SHP77 (cell line): ENCODE data around the gene PIAS2.
"Not testable (repeated sequence)": the region's sequence is repeated elsewhere in the genome, so short reads cannot be mapped to it uniquely, and the experiment has no call there.

ENCODE experiments used
- DNase-seq, 2 experiments: peaks; one replicate each; lab custom pipeline; 2025; lab: John Stamatoyannopoulos, UW

The PIAS2 gene

GRCh38 chr18:46831434-46831833 is 85.9 kb downstream of the PIAS2 start:
- no peak for DNase-seq

- DNase-seq, result no peak
These were observed 86.7 kb downstream of the PIAS2 start for GRCh38 chr18:46830633-46831032.

DNA sequence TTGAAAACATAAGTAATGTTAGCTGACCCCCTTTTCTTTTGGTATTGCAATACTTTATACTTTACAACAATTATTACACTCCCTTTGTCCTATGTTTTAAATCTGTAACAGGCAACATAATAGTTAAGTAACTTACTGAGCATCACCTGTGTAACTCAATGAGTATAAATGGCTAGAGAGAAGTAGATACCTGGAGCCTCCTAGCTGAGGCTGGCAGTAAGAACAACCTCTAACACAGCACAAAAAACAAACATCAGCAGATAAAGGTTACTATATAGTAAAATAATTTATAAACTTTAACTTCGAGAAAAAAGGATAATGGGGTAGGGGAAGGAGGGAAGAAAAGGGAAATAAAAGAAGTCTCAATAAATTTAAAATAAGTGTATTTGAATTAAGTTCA is 87.4 kb downstream of the PIAS2 start:
- no peak for DNase-seq

DNA sequence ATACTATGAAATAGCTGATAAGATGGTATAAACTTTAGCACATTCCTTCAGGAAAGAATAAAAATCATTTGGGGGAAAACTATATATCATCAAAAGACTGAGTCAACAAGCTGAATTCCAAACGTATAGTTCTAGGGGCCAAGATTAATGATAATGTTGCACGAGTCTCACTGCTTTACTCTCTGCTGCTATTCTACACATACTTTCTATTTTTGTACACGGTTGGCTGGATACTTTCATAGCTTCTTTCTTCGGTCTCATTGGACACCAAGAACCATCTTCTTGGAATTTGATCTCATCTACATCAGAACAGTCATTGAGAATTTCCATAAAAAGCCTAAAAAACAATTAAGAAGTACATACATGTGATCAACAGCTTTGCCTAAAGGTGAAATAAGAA is 87.8 kb downstream of the PIAS2 start:
- no peak for DNase-seq

GRCh38 chr18:46821856-46822711 is 95.2 kb downstream of the PIAS2 start:
- no peak for DNase-seq

- DNase-seq, result no peak
These were observed 96.4 kb downstream of the PIAS2 start for GRCh38 chr18:46820863-46821262.

GRCh38 chr18:46815661-46816060 is 101.6 kb downstream of the PIAS2 start:
- no peak for DNase-seq

GRCh38 chr18:46814399-46814798 is 102.9 kb downstream of the PIAS2 start:
- DNase-seq, result no peak

- DNase-seq, result no peak
These were observed 105.0 kb downstream of the PIAS2 start for GRCh38 chr18:46812311-46812710.

- DNase-seq, result no peak
These were observed 106.8 kb downstream of the PIAS2 start for GRCh38 chr18:46810481-46811000.

DNA sequence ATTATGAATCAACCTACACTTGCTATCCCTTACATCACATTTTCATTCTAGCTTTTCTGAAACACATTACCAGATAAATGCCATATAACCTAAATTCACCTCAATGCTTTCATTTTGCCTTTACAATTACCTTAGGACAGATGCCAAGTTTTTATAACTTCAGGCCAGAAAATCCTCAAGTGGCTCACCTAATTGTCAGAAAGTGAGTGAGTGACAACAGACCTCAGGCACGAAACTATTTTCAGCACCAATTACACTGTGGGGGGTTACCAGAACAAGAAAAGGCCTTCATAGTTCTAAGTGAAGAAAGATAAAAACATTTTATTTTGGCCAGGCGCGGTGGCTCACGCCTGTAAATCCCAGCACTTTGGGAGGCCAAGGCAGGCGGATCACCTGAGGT is 108.2 kb downstream of the PIAS2 start:
- no peak for DNase-seq

DNA sequence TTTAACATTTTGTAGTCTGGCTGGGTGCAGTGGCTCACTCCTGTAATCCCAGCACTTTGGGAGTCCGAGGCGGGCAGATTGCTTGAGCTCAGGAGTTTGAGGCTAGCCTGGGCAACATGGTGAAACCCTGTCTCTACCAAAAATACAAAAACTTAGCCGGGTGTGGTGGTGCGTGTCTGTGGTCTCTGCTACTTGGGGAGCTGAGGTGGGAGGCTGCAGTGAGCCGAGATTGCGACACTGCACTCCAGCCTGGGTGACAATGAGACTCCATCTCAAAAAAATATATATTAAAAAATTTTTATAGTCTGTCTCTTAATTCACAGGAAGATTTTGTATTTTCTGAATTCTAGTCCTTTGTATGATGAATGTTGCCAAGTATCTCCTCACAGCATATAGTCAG is 121.4 kb downstream of the PIAS2 start:
- DNase-seq, result not testable (repeated sequence)

DNA sequence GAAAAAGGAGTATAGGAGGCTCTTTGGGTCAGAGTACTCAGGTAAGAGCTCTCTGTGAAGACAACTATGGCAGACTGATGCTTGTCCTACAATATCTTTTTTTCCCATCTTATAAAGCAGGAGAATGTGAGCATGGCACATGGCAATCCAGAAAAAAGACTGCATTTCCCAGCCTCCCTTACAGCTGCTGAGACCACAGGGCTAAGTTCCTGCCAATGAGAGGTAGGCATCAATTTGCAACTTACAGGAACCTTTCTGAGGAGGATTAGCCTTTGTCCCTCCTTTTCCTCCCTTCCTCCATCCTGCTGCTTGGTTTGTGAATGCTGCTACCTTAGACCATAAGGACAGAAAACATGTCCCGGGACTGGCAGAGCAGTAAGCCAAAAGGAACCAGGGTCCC is 122.7 kb downstream of the PIAS2 start:
- no peak for DNase-seq

DNA sequence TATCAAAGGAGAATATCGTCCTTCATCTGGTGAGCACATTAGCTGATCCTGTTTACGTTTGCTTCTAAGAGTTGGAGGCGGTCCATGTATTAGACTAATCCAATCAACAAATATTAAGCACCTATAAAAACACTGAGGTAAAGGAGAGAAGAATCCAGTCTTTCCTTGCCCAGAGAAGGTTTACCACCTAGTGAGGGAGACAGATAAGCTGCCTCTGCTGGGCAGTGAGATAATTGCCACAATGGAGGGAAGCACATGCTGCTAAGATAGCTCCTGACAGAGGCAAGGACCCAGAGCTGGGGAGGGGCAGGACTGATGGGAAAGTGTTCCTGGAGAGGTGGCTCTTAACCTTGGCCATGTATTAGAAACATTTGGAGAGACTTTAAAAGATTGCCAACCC is 123.7 kb downstream of the PIAS2 start:
- DNase-seq, result no peak

DNA sequence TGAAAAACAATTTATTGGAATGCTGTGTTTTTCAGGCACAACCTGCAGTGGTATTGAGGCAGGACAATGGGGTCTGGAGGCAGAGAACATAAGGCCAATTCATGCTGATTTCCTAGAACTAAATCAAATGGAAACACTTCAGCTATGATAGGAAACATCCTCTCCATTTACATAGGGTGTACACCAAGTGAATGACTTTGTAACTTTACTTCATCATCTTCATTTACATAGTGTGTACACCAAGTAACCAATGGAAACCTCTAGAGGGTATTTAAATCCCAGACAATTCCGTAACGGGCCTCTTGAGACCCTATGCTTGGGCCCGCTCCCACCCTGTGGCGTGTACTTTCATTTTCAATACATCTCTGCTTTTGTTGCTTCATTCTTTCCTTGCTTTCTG is 128.2 kb downstream of the PIAS2 start:
- DNase-seq, result no peak

GRCh38 chr18:46787674-46788073 is 129.6 kb downstream of the PIAS2 start:
- no peak for DNase-seq

GRCh38 chr18:46772357-46772756 is 144.9 kb downstream of the PIAS2 start:
- DNase-seq, result no peak

- no peak for DNase-seq
These were observed 146.2 kb downstream of the PIAS2 start for GRCh38 chr18:46771141-46771540.

- no peak for DNase-seq
These were observed 146.6 kb downstream of the PIAS2 start for GRCh38 chr18:46770708-46771107.

DNA sequence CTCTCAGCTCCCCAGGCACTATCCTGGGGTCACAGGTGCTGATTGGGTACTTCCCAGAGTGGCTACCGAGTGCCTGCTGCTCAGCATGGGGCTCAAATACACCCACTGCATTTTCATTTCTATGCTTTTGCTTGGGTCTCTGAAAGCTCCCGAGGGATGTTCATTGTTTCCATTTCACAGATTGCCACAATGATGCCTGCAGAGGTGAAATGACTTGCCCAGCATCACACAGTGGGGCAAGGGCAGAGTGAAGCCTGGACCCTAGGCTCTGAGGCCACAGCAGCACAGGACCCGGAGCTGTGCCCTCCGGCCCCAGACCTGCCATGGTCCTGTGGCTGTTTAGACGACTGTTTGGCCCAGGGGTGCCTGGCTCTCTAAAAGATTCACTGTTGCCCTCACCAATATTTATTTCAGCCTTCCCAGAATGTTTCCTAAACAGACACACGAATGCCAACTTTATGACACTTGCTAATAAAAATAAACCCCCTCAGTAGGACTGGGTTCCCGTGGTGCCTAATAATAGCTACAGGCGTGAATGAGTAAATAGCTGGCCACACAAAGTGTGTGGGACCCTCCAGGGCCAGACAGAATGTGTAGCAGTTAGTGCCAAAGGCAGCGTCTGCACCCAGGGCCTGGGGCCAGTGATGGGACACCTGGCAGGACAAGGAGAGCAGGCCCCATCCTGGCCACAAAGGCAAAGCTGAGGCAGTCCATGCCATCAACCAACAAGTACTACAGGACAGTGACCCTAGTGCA is 149.0 kb downstream of the PIAS2 start:
- no peak for DNase-seq

DNA sequence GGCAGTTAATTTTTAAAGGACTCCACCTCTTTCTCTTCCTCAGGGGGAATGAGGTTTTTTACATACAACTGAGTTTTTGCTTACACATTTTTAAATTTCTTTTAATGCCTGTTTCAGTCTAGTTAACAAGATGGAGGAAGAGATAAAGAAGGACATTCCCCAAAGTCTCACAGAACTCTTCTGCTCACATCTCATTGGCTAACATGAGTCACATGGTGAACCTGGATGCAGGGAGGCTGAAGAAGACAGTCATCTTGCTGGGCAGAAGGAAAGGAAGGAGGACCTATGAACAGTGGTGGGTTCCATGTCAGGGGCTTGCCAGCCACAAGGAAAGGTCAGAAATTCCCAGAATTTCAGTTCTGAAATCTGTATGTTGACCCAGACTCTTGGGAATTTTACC is 150.1 kb downstream of the PIAS2 start:
- DNase-seq, result no peak

GRCh38 chr18:46764586-46764985 is 152.7 kb downstream of the PIAS2 start:
- DNase-seq, result no peak
